Measurements from ENCODE around the gene WDSUB1. TPM values are rescaled to one million over a fixed set of nuclear protein-coding genes. Genes with fewer than 3 reads are reported as not detected.

WDSUB1 gene
- total RNA-seq, 2 donors from 2014 or later: 2.6 to 5.9 TPM

DNA sequence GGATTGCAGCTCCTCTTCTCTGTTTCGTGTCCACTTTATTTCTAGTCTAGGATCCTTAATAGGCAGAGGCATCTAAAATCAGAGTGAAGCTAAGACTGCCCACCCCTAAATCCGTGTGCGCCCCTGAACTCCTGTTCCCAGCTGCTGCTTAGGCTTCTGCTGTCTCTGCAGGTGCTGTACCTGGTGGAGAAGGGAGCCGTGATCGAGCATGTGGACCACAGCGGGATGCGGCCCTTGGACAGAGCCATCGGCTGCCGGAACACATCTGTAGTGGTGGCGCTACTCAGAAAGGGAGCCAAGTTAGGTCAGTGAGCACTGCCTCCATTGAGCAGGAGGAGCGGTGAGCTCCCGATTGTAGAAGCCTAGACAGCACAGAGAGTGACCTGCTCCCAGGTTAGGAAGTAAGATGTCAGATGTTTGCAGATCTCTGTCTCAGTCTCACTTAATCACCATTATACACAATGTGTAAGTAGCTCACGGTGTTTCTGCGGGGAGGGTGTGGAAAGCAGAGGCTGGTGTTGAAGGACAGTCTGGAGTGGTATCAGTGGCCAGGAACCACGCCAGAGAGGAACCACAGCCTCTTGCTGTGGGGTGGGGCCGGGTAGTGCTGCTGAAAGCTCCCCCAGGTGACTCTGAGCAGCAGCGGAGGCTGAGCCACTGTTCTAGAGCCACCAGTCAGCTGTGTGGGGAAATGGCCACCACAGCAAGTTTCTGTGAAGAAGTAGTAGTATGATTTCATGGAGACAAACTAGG is 62.3 kb downstream of the WDSUB1 start:
- Histone ChIP-seq H3K27me3 (no peaks in the 10 kb centered on the region), H3K9me3 (no peaks in the 10 kb centered on the region), H3K4me1 (no peaks in the 10 kb centered on the region), H3K27ac (no peak overlapping the region), H3K36me3 (replicated peaks in 1 of 2; ENCODE audit: insufficient read depth in 1 of 2, low read depth in 2 of 2) (peaks cover 6 to 9% of the 10 kb centered on the region in 2 donors), H3K4me3 (no peak overlapping the region)
- ATAC-seq: no peak
- intact Hi-C loops (cut with DNase I): loop anchor here (10.0 kb wide), 1 partner anchor 491 kb away; the partner anchor contains the start of gene MARCHF7
- TF ChIP-seq, protein P1, sequence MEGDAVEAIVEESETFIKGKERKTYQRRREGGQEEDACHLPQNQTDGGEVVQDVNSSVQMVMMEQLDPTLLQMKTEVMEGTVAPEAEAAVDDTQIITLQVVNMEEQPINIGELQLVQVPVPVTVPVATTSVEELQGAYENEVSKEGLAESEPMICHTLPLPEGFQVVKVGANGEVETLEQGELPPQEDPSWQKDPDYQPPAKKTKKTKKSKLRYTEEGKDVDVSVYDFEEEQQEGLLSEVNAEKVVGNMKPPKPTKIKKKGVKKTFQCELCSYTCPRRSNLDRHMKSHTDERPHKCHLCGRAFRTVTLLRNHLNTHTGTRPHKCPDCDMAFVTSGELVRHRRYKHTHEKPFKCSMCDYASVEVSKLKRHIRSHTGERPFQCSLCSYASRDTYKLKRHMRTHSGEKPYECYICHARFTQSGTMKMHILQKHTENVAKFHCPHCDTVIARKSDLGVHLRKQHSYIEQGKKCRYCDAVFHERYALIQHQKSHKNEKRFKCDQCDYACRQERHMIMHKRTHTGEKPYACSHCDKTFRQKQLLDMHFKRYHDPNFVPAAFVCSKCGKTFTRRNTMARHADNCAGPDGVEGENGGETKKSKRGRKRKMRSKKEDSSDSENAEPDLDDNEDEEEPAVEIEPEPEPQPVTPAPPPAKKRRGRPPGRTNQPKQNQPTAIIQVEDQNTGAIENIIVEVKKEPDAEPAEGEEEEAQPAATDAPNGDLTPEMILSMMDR (IDR thresholded peaks at IDR 0.05): no peak
- TF ChIP-seq POLR2A (IDR thresholded peaks at IDR 0.05): no peak
- no peak for DNase-seq
- 92 to 94% methylated on average over 17 of the region's 17 CpGs for WGBS, 2 donors

GRCh38 chr2:159219394-159219998 is 67.0 kb downstream of the WDSUB1 start:
- Histone ChIP-seq H3K4me1 (no peaks in the 10 kb centered on the region), H3K27ac (no peak overlapping the region), H3K36me3 (replicated peaks in 1 of 2; ENCODE audit: insufficient read depth in 1 of 2, low read depth in 2 of 2) (peaks cover 9 to 12% of the 10 kb centered on the region in 2 donors), H3K27me3 (no peaks in the 10 kb centered on the region), H3K4me3 (no peak overlapping the region), H3K9me3 (no peaks in the 10 kb centered on the region)
- no peak for DNase-seq
- ATAC-seq: no peak
- TF ChIP-seq POLR2A (IDR thresholded peaks at IDR 0.05): no peak
- TF ChIP-seq, protein P1 (IDR thresholded peaks at IDR 0.05): no peak
- intact Hi-C loops (cut with DNase I): no loop called here
- 94 to 95% methylated on average over 8 of the region's 8 CpGs for WGBS, 2 donors

GRCh38 chr2:159218389-159218788 is 68.1 kb downstream of the WDSUB1 start:
- H3K27ac ChIP-seq: no peak overlapping the region
- WGBS, 2 donors: 91 to 94% methylated on average over 6 of the region's 6 CpGs
- no peak overlapping the region for H3K4me3 ChIP-seq
- peaks cover 7 to 12% of the 10 kb centered on the region in 2 donors for H3K36me3 ChIP-seq (replicated peaks in 1 of 2; ENCODE audit: insufficient read depth in 1 of 2, low read depth in 2 of 2)
- TF ChIP-seq, protein P1 (IDR thresholded peaks at IDR 0.05): no peak
- TF ChIP-seq POLR2A (IDR thresholded peaks at IDR 0.05): no peak
- H3K27me3 ChIP-seq: no peaks in the 10 kb centered on the region
- intact Hi-C loops (cut with DNase I): no loop called here
- no peaks in the 10 kb centered on the region for H3K9me3 ChIP-seq
- no peak for ATAC-seq
- no peaks in the 10 kb centered on the region for H3K4me1 ChIP-seq
- no peak for DNase-seq

- DNase-seq (no peak), ATAC-seq (no peak)
- WGBS, 2 donors: 64 to 73% methylated on average over 4 to 5 of the region's 5 CpGs
- no peak overlapping the region for H3K27ac ChIP-seq
- no peaks in the 10 kb centered on the region for H3K27me3 ChIP-seq
- no peaks in the 10 kb centered on the region for H3K9me3 ChIP-seq
- H3K4me3 ChIP-seq: no peak overlapping the region
- TF ChIP-seq, protein P1 (IDR thresholded peaks at IDR 0.05): no peak
- no peak for TF ChIP-seq POLR2A (IDR thresholded peaks at IDR 0.05)
- no peaks in the 10 kb centered on the region for H3K4me1 ChIP-seq
- intact Hi-C loops (cut with DNase I): no loop called here
- H3K36me3 ChIP-seq (replicated peaks in 1 of 2; ENCODE audit: insufficient read depth in 1 of 2, low read depth in 2 of 2): peaks cover 7 to 12% of the 10 kb centered on the region in 2 donors
These were observed 68.8 kb downstream of the WDSUB1 start for GRCh38 chr2:159217676-159218075.
